ENCODE data around the gene RUSC1.

The RUSC1 gene

GRCh38 chr1:155294520-155295182 lies 26.0 kb upstream of the RUSC1 start:
- DNase-seq: no peak

GRCh38 chr1:155295183-155295941 lies 25.3 kb upstream of the RUSC1 start:
- no peak for DNase-seq

- DNase-seq: no peak
Measured at GRCh38 chr1:155295942-155296267, 24.8 kb upstream of the RUSC1 start.

GRCh38 chr1:155296661-155297060 lies 24.0 kb upstream of the RUSC1 start:
- no peak for DNase-seq

- no peak for DNase-seq
Measured at GRCh38 chr1:155297384-155297783, 23.3 kb upstream of the RUSC1 start.

- DNase-seq: no peak
Measured at GRCh38 chr1:155300024-155300423, 20.7 kb upstream of the RUSC1 start.

GRCh38 chr1:155300553-155301329 lies 20.0 kb upstream of the RUSC1 start:
- no peak for DNase-seq

- DNase-seq: no peak
Measured at GRCh38 chr1:155301342-155301841, 19.3 kb upstream of the RUSC1 start, which contains the start of gene PKLR. Gene PKLR, minus strand, starts transcription at chr1:155301438. Its CDS starts 43 bp downstream, at chr1:155301395.

- DNase-seq: no peak
Measured at GRCh38 chr1:155304558-155305063, 16.1 kb upstream of the RUSC1 start.

GRCh38 chr1:155305881-155306391 lies 14.8 kb upstream of the RUSC1 start:
- no peak for DNase-seq

GRCh38 chr1:155307247-155307740 lies 13.4 kb upstream of the RUSC1 start:
- DNase-seq: peak in 1 of 56 donors; percentile 5

- peak; percentile 81 to 100 (median 98) for DNase-seq
Measured at GRCh38 chr1:155308493-155309422, 11.9 kb upstream of the RUSC1 start, which contains the start of gene FDPS. Gene FDPS, plus strand, starts transcription at chr1:155308866. Its CDS starts 924 bp downstream, at chr1:155309790.

- DNase-seq: peak in 3 of 56 donors; percentile 15 to 22 (median 16)
Measured at GRCh38 chr1:155309423-155310021, 11.2 kb upstream of the RUSC1 start.

GRCh38 chr1:155313261-155313660 lies 7.4 kb upstream of the RUSC1 start:
- DNase-seq: peak in 7 of 56 donors; percentile 6 to 38 (median 20)

GRCh38 chr1:155316922-155317321 lies 3.8 kb upstream of the RUSC1 start:
- no peak for DNase-seq

- no peak for DNase-seq
Measured at GRCh38 chr1:155318082-155318481, 2.6 kb upstream of the RUSC1 start.

GRCh38 chr1:155319536-155319935 lies 1.2 kb upstream of the RUSC1 start:
- DNase-seq: no peak

GRCh38 chr1:155320252-155320651 lies 442 bp upstream of the RUSC1 start:
- no peak for DNase-seq

Data from nucleus accumbens (tissue), 56 donors.